HT-29 (cell line): ENCODE results near the gene EGLN2. TPM values are rescaled to one million over a fixed set of nuclear protein-coding genes. Genes with fewer than 3 reads are reported as not detected.
"Not testable (repeated sequence)": the region's sequence is repeated elsewhere in the genome, so short reads cannot be mapped to it uniquely, and the experiment has no call there.

Source experiments
- DNase-seq: peaks from one replicate; pipeline ENCODE4 v3.0.0-alpha.2; 2015; ENCODE audit warnings: low spot score
- total RNA-seq: library from RNA; depleted of rRNA; stranded (reverse); fragments of >200 nt; shearing (Covaris generic); gene quantifications from 2 replicates; pipeline ENCODE4 v1.2.3, GENCODE V29; 2014; rRNA removed

Gene EGLN2
- total RNA-seq, 1 experiment from 2014 or later = 264 TPM

DNA sequence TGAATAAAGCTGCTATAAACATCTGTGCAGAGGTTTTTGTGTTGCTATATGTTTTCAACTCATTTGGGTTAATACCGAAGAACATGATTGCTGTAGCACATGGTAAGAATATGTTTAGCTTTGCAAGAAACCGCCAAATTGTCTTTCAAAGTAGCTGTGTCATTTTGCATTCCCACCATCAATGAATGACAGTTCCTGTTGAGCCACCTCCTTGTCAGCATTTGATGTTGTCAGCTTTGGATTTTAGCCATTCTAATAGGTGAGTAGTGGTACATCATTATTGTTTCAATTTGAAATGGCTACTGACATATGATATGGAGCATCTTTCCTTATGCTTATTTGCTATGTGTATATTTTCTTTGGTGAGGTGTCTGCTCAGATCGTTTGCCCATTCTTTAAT is 43.0 kb downstream of the EGLN2 start:
- DNase-seq = not testable (repeated sequence)

DNA sequence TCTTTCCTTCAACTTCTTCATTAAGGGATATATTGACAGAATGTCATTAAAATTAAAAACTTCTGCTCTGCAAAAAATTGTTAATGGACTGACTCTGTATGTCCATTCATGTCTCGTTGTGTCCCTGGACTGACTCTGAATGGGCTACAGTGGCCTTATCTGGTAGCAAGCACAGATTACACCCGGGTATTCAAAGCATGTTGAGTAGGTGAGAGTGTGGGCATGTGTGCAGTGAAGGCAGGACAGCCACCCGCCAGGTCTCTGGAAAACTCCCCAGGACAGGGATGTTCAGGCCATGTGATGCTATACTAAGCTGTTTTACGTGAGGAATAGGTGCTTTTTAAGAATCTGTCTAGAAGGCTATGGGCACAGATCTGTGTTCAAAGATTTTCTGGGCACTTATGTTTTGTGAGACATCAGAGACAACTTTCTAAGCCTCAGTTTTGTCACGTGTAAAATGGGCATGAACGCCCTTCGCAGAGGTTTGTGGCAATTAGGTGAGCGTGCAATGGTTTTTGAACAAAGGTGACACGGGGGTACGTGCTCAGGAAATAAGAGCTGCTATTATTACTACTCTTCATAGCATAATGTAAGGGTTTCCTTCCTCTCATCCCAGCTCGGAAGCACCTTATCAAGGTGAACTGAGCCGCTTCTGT is 44.1 kb downstream of the EGLN2 start:
- DNase-seq = not testable (repeated sequence)

DNA sequence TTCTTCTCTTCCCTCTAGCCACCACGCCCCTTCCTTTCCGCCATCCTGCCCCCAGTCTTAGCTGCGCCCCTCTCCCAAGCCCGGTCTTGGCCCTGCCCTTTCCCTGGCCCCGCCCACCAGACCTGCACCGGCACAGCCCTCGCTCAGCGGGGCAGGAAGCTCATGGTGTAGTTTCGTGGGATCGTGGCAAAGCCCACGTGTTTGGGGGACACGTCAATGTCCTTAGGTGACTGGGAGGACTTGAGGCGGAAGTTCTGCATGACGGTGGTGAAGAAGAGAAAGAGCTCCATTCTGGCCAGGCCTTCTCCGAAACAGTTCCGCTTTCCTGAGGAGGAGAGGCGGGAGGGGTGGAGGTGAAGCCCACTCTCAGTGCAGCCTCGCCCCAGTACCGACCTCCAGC is 44.7 kb downstream of the EGLN2 start:
- not testable (repeated sequence) for DNase-seq

DNA sequence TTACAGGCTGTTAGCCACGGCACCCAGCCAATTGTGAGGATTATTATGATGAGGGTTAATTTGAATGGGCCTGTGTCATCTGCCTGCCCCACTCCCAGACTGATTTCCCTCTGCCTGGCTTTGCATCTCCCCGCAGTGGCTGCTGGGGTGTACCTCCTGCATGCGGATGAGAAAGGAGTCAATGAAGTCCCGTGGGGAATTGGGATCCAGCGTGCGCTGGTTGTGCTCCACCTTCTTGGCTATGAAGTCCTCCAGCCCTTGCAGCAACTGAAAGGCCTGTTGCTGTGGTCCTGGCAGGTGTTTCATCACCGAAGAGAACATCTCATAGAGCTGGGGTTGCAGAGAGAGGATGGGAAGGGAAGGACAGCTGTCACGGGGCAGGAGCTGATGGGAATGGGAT is 47.7 kb downstream of the EGLN2 start:
- not testable (repeated sequence) for DNase-seq

DNA sequence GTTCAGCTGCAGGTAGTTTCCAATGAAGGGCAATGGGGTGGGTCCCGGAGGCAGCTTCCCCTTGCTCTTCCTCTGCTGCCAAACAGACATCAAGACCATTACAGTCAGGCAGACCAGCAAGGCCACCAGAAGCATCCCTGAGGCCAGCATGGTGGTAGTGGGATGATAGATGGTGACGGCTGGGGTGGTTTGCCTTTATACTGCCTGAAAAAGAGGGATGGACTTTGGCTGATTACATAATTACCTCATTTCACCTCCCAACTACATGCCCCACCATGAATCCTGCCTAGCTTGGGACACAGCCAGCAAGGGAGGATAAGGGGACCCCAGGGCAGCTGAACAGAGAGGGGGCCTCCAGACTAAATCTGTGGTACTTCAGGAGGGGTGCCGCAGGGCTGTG is 51.3 kb downstream of the EGLN2 start, which contains the start of gene CYP2A6:
CYP2A6 (minus strand) TSS at position 171 of the 400 bp plus-strand sequence; CDS start at position 150, 21 bp downstream.
- not testable (repeated sequence) for DNase-seq

DNA sequence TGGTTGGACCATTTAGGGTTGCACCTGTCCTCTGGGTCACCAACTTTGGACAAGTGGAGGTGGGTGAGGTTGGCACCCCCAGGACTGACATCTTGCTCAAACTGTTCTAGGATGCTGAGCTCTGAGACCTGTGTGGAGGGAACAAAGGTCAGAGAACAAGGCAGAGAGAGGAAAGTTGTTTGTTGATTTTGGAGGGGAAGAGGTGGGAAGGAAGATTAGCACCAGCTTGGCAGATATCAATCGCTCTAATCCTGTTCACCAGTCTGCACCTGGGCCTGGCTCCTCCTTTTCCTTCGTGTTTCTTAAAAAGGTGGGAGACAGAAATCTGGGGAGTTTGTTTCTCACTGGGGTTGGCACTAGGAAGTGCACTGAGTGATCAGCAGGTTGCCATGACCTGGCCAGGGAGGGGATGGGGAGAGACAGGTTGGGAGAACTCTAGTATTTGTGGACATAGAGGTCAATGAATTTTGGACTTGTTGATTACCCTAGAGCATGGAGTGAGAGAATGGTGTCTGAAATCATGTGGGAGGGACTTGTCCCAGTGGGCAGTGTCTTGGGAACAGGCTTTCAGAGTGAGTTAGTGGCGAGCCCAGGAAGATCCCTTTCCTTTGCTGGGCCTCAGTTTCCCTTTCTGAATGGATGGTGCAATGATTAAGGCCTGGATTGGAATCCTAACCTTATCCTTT is 53.6 kb downstream of the EGLN2 start:
- DNase-seq = not testable (repeated sequence)

Other genes starting within 250 kb of the EGLN2 start
- 128 and 142 TPM in 2 replicates for gene SHKBP1, start 222.3 kb upstream of the EGLN2 start, total RNA-seq
- gene LTBP4, start 197.8 kb upstream of the EGLN2 start, total RNA-seq = 42.1 and 56.7 TPM in 2 replicates
- gene NUMBL, start 108.5 kb upstream of the EGLN2 start, total RNA-seq = 13.4 and 14.6 TPM in 2 replicates
- 57.2 and 71.3 TPM in 2 replicates for gene COQ8B, start 82.3 kb upstream of the EGLN2 start, total RNA-seq
- gene ITPKC, start 82.1 kb upstream of the EGLN2 start, total RNA-seq = 52.2 and 58.5 TPM in 2 replicates
- gene ACTMAP, start 48.7 kb upstream of the EGLN2 start, total RNA-seq = 1.9 and 2.6 TPM in 2 replicates
- 252 and 361 TPM in 2 replicates for gene SNRPA, start 48.0 kb upstream of the EGLN2 start, total RNA-seq
- 15.8 TPM in 2 replicates for gene MIA, start 23.7 kb upstream of the EGLN2 start, total RNA-seq
- 36.0 and 51.3 TPM in 2 replicates for gene RAB4B, start 20.9 kb upstream of the EGLN2 start, total RNA-seq
- not detected in 2 replicates for gene CYP2A6, start 51.3 kb downstream of the EGLN2 start, total RNA-seq
- gene CYP2A7, start 83.0 kb downstream of the EGLN2 start, total RNA-seq = not detected in 2 replicates
- 2.1 and 2.5 TPM in 2 replicates for gene CYP2B6, start 192.1 kb downstream of the EGLN2 start, total RNA-seq